ENCODE results near the gene VSIR. TPM values are rescaled to one million over a fixed set of nuclear protein-coding genes. Genes with fewer than 3 reads are reported as not detected.
A peak's percentile ranks its signal among the peaks of the same experiment; 100 is the strongest.

Gene VSIR
- total and polyA plus RNA-seq, 2 donors (not counting 1 experiment from before 2014, with no cell fraction given), result 40.5 to 61.2 TPM

- CTCF ChIA-PET, result interaction anchor here (0.9 to 4.8 kb wide), 31 partner anchors 9 to 457 kb away, joined by 3 to 36 read pairs (median 4); no protein-coding TSS in a partner anchor
- Histone ChIP-seq H3K79me2 (ENCODE audit: control insufficient read depth, insufficient read depth, low read length) (peaks cover 84% of the 10 kb centered on the region), H2AFZ (ENCODE audit: insufficient read depth, low read depth, low read length, poor library complexity, severe bottlenecking) (peak overlapping the region; percentile 81), H3K27me3 (replicated peaks in 1 of 4; ENCODE audit: control extremely low read depth in 1 of 4, control insufficient read depth in 3 of 4, insufficient read depth in 4 of 4, low read length in 3 of 4) (no peaks in the 10 kb centered on the region), H3K9me3 (ENCODE audit: control extremely low read depth in 1 of 3, control insufficient read depth in 2 of 3, insufficient read depth in 1 of 3, low read length in 2 of 3) (no peaks in the 10 kb centered on the region), H3K27ac (ENCODE audit: low read length in 2 of 2) (peak overlapping the region; percentile 88 to 95), H3K4me2 (replicated peaks; ENCODE audit: low read depth, low read length, poor library complexity, severe bottlenecking) (peak overlapping the region; percentile 83), H4K20me1 (ENCODE audit: control insufficient read depth, insufficient read depth, low read length, poor library complexity, severe bottlenecking) (no peaks in the 10 kb centered on the region), H3K36me3 (replicated peaks in 1 of 2; ENCODE audit: control extremely low read depth in 1 of 2, control insufficient read depth in 1 of 2, extremely low read depth in 1 of 2, insufficient read depth in 2 of 2, low read length in 1 of 2) (peaks cover 0 to 8% of the 10 kb centered on the region in 2 experiments), H3K4me1 (ENCODE audit: control insufficient read depth in 2 of 2, insufficient read depth in 2 of 2, low read length in 2 of 2) (peaks cover 84 to 96% of the 10 kb centered on the region in 2 donors), H3K4me3 (ENCODE audit: control extremely low read depth in 1 of 5, extremely low read depth in 1 of 5, insufficient read depth in 1 of 5, low read depth in 2 of 5, low read length in 4 of 5) (peak overlapping the region; percentile 82 to 97 (median 90)), H3K9ac (ENCODE audit: low read length) (peak overlapping the region; percentile 94)
- DNase-seq (no peak), ATAC-seq (ENCODE audit: low read depth) (no peak)
- WGBS (ENCODE audit: insufficient coverage), result 18% methylated on average over 4 of the region's 4 CpGs
- peak overlapping the region; percentile 94 for H3K4me3 Mint-ChIP-seq
- peak overlapping the region; percentile 92 for H3K27ac Mint-ChIP-seq
- H3K4me1 Mint-ChIP-seq, result peaks cover 91% of the 10 kb centered on the region
- intact Hi-C loops (cut with micrococcal nuclease), result loop anchor here (1.0 to 5.0 kb wide), 6 partner anchors 25 to 454 kb away; partner anchors contain the start of genes PSAP and SLC29A3
- POLR2A ChIA-PET, result interaction anchor here (0.6 to 3.0 kb wide), 13 partner anchors 9 to 443 kb away, joined by 3 to 12 read pairs (median 3); partner anchors contain the start of genes ANAPC16 and ASCC1
- TF ChIP-seq EZH2 (IDR thresholded peaks at IDR 0.05; ENCODE audit: borderline replicate concordance, insufficient read depth, low read depth, low read length, poor library complexity, severe bottlenecking) (no peak), CTCF (IDR thresholded peaks at IDR 0.05) (no peak)
- no peaks in the 10 kb centered on the region for H3K9me3 Mint-ChIP-seq (ENCODE audit: insufficient read depth)
- no peaks in the 10 kb centered on the region for H3K27me3 Mint-ChIP-seq
Observed at GRCh38 chr10:71772832-71773220, 494 bp downstream of the VSIR start.
